HG03575 (cell line): Measurements from ENCODE around the gene ARHGEF26.

Experiments
- ATAC-seq: cut with Tn5 transposase; IDR thresholded peaks from one replicate; pipeline ENCODE4 v1.9.1; 2021; ENCODE audit not compliant: unreplicated experiment, insufficient number of reproducible peaks, low FRiP score; ENCODE audit errors: extremely low read depth

Gene ARHGEF26

DNA sequence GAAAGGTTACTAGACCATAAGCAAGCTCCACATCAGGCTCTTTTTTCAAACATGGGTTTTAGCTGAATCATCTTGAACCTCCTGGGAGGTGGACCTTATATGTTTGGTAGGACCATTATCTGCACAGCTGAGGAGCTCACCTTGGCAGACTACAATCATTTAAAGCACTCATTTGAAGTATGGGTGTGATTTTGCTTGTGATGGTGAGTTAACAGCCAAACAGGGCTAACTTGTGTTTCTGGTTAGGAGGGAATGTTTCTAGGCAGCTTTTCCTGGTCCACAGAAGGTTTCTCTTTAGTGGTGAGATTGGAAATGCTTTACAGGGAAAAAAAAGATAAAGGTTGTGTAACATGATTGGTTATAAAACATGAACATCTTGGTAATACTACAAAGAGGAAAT lies 61.8 kb downstream of the ARHGEF26 start:
- ATAC-seq = no peak

GRCh38 chr3:154184582-154184981 lies 63.4 kb downstream of the ARHGEF26 start:
- no peak for ATAC-seq

- ATAC-seq = no peak
Observed at GRCh38 chr3:154188437-154188836, 67.2 kb downstream of the ARHGEF26 start.

DNA sequence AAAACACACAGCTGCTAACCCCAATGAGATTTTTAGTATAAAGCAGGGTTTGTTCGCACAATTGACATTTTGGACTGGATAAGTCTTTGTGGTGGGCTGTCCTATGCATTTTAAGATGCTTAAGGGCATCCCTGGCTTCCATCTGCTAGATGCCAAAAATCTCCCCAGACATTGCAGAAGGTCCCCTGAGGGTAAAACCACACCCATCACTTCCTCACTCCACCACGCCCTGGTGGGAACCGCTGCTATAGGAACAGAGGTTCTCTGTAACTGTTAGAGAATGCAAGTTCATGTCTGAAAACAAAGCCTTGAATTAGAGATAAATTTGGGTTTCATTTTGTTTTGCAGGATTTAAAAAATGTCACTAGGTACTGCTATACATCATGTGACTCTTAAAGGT lies 67.7 kb downstream of the ARHGEF26 start:
- no peak for ATAC-seq

- no peak for ATAC-seq
Observed at GRCh38 chr3:154191520-154191919, 70.3 kb downstream of the ARHGEF26 start.

GRCh38 chr3:154192225-154192624 lies 71.0 kb downstream of the ARHGEF26 start:
- ATAC-seq = no peak

GRCh38 chr3:154193000-154193615 lies 71.9 kb downstream of the ARHGEF26 start:
- no peak for ATAC-seq

DNA sequence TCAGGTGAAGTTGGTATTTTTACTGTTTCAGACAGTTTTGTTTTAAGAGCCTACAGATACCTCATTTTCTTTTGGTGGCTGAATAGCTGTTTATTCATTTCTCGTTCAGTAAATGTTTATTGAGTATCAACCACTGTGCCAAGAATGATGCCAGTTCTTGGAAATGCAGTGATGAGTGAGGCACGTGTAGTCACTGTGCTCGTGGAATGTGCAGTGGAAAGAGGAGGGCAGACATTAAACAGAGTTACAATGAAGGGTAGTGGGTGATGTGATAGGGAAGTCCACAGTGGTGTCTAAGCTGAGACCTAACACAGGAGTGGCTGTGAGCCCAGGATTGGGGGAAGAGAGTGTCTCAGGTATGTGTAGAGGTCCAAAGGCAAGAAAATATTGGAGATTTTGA lies 73.7 kb downstream of the ARHGEF26 start:
- ATAC-seq = no peak

- ATAC-seq = no peak
Observed at GRCh38 chr3:154195620-154196356, 74.6 kb downstream of the ARHGEF26 start.

DNA sequence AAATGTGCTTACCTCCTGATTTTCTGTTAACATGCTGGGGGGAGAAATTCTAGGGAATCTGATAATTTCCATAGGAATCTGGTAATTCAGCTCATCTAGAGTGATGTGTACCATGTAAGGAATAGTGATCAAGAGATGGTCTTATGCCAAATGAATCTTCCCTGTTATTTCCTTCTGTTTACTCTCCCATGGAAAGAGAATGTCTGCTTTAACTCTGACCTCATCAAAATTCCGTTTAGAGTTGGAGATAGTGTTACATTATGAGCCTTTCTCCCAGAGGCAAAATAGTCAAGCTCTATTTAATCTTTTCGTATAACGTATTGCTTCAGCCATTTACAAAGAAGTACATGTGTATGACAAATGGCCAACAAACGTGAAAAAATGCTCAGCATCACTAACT lies 76.6 kb downstream of the ARHGEF26 start:
- no peak for ATAC-seq

DNA sequence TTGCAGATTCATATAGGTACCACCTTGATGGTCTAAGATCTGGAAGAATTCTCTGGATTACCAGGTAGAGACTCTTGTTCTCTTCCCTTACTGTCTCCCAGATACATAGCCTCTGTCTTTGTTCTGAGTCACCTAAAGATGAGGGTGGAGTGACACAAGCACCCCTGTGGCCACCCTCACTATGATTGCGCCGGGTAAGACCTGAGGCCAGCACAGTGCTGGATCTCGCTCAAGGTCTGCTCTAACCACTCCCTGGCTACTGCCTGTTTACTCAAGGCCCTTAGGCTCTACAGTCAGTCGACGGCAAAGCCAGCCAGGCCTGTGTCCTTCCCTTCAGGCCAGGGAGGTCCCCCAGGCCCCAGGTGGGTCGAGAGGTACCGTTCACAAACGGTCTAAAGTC lies 88.3 kb downstream of the ARHGEF26 start:
- no peak for ATAC-seq

DNA sequence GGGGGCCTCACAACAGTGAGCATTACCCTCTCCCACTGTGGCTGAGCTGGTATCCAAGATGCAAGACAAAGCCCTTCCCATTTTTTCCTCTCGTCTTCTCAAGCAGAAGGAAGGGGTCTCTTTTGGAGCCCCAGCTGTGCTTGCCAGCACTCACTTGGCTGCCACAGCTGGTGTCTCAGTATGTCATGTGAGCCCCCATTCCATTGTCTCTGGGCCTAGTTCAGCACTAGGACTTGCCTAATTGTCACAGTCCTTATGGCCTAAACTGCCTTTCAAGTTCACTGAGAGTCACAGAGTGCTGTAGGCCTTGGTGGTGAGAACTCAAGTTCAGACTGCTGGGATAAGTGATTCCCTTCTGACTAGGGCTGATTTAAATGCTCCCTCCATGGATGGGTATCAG lies 89.8 kb downstream of the ARHGEF26 start:
- ATAC-seq = no peak

DNA sequence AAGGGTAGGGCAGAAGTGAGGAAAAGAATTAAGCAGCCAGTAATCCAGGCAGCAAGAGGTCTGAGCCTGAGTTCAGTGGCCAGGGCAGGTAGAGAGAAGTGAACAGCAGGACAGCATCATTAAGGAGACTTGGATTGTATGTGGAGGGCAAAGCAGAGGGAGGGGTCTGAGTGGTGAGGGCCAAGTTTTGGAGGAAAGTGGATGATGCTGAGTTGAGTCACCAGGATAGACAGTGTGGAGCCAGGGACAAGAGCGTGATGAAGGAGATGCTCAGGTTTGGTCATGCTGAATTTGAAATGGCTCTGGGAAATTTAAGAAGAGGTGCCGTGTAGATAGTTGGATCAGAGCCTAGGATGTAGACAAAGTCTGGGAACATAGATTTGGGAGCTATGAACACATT lies 93.1 kb downstream of the ARHGEF26 start:
- ATAC-seq = no peak

- ATAC-seq = no peak
Observed at GRCh38 chr3:154217671-154218070, 96.5 kb downstream of the ARHGEF26 start.

DNA sequence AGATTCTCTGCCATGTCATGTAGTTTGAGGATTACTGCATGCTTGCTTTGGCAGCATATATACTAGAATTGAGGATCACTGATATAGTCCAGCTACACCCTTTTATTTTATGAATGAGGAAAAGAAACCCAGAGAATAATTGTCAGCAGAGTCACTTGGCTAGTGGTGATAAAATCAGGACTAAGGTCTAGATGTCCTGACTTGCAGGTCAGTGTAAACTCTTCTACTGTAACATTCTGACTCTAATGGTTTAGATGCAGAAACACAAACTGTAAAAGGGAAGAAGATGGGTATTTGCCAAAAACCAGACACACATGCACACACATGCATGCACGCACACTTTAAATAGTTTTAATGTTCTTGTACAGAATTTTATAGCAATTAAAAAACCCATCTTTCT lies 97.5 kb downstream of the ARHGEF26 start:
- no peak for ATAC-seq

DNA sequence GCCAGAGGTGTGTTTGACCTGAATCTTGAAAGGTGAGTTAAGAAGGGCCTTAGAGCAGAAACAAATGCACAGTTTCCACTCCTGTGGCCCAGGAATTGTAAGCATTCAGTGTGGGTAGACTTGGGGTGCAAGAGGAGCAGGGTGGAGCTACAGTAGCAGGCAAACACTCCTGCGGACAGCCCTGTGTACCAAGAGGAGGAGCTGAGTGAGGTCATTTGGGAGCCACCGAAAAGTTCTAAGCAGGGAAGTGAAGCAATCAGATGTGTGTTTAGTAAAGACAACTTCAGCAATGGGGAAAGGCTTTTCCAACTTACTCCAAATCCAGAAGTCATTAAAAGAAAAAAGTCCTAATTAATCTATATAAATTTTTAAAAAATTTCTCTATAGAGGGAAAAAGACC lies 99.3 kb downstream of the ARHGEF26 start:
- no peak for ATAC-seq

DNA sequence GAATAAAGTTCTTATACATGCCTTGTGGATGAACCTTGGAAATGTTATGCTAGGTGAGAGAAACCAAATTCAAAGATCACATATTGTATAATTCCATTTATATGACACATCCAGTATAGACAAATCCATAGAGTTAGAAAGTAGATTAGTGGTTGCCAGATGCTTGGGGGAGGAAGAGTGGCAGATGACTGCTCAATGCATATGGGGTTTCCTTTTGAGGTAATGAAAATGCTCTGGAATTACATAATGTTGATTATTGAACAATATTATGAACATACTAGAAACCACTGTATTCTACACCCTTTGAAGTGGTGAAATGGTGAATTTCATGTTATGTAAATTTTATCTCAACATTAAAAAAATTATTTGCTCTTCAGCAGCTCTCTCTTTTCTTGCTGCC lies 102.3 kb downstream of the ARHGEF26 start:
- ATAC-seq = no peak

DNA sequence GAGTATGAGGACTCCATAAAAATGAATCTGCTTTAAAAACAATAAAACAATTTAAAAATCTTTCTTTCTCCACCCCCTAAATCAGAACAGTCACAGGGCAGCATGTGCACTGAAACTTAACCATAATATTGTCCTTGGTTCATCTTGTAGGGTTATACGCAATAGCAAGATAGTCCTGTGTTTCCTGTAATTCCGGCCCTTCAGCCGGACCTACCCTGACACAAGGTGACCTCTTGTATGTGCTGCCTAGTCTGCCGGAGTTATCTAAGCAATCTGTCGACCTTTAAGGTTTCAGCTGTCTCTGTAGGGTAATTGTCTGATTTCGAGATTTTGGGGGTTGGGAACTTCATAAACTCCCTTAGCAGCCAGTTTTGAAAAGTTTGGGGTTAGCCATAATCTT lies 103.2 kb downstream of the ARHGEF26 start:
- no peak for ATAC-seq

DNA sequence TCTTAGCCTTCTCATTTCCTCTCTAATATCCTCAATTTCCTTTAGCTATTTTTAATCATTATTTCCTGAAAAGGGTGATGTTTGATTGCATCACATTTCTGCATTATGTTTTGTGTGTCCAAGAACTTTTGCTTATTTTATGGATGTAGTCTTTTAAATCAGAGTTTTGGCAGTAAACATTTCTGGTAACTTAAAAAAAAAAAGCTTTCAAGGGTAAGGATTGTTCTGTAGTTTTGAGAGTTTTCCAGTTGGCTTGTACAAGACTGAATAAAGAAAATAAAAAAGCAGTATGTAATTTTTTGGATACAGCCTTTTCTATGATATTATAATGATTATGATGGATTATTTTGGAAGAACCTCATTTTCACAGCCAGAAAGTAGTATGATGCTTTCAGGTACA lies 103.7 kb downstream of the ARHGEF26 start:
- no peak for ATAC-seq

DNA sequence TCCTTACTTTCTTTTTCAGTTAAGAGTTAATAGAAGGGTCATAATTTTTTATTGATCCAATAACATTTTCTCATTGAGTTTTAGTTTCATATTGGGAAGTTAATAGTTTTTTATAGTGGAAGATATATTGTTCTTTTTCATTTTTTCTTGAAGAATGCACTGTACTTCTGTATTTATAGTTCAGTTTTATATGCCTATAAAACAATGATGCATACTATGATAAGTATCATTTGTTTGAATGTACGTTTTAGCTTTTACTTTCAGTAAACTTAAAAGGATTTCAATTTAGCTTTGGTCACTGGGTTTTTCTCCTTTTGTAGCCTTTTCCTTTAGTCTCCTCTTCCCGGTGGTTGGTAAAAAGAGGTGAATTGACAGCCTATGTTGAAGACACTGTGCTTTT lies 104.3 kb downstream of the ARHGEF26 start:
- no peak for ATAC-seq

DNA sequence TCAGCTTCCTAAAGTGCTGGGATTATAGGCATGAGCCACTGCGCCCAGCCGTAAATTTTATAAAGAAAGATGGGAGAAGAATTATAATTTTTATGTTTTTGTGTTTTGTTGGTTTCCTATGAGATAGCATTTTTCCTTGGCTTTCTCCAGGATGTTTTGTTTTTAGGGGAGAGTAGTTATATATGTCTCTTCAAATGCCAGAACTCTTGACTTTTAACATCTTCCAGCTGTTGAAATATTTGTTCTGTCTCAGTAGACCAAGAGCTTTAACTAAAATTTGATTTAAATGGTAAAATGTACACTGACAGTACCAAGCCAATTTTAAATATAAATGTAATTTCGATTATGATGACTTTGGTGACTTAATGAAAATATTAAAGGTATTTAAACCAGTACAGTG lies 106.3 kb downstream of the ARHGEF26 start:
- ATAC-seq = no peak
